ENCODE results near the gene SMNDC1.

DNA sequence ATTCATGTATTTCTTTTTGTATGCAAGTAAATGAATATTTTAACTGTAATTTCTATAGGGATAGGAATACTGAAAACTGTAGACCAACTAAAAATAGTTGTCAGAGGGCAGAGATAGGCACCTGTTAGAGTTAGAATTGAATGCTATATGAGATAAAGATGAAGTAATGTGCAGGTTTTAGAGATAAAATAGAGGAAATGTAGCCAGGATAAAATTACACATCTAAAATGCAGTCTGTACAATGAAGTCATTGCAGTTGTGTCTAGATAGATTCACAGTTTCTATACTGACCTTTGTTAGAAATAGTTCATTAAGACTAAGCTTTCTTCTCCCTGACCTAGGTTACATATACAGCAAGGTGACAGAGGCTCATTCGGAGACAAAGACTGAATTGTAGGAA is 46.2 kb downstream of the SMNDC1 start:
- TF ChIP-seq CTCF (IDR thresholded peaks at IDR 0.05; ENCODE audit: insufficient read depth, low read length) (no peak), POLR2AphosphoS5 (IDR thresholded peaks at IDR 0.05; ENCODE audit: low read depth) (no peak)
